ENCODE results near the gene TSHZ1.
"Not testable (repeated sequence)": the region's sequence is repeated elsewhere in the genome, so short reads cannot be mapped to it uniquely, and the experiment has no call there.

Gene TSHZ1

DNA sequence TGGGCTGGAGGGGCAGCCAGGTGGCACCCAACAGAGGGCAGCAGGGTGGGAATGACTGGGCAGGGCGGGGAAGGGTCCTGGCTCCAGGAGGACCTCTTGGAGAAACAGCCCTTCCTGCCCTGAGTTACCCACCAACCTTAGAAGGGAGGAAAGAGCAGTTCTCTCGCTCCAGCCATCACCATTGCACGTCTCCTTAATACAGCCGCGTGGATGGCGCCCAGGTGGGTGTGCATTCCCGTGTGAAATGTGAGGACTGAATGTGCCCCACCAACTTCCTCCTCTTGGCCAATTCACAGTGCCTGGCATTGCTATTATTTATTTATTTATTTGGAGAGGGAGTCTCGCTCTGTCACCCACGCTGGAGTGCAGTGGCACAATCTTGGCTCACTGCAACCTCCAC lies 109.9 kb downstream of the TSHZ1 start:
- DNase-seq = no peak

DNA sequence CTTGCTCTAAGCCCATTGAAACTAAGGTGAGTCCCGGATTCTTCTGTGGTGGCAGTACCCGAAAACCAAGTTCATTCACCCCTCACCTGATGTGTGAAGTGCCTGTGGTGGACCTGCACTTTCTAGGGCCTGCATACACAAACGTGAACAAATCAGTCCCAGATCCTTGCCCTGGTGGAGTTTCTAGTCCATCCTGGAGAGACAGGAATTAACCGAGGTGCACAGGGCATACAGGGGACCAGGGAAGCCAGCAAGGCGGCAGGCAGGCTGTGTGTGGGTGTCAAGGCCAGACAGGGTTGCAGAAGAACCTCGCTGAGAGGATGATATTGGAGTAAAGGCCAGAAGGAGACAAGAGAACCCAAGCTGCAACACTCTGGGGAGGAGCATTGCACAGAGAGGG lies 110.8 kb downstream of the TSHZ1 start:
- DNase-seq = no peak

DNA sequence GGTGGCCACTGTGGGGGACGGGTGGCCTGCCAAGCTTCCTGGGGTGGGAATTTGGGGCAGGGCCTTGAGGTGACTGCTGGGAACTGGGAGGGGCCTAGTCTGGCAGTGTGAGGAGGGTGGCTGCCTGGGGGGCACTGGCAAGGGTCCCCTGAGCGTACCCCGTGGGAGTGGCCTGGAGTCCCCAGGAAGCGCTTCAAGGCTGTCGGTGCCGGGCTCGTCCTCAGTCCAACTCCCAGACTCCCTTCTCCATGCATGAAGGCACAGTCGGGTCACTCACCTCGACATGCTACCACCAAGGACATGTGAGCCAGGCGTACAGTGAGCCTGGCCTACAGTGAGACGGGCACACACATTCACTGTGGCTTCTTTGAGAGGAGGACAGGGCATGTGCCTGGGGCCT lies 111.6 kb downstream of the TSHZ1 start:
- DNase-seq = no peak

DNA sequence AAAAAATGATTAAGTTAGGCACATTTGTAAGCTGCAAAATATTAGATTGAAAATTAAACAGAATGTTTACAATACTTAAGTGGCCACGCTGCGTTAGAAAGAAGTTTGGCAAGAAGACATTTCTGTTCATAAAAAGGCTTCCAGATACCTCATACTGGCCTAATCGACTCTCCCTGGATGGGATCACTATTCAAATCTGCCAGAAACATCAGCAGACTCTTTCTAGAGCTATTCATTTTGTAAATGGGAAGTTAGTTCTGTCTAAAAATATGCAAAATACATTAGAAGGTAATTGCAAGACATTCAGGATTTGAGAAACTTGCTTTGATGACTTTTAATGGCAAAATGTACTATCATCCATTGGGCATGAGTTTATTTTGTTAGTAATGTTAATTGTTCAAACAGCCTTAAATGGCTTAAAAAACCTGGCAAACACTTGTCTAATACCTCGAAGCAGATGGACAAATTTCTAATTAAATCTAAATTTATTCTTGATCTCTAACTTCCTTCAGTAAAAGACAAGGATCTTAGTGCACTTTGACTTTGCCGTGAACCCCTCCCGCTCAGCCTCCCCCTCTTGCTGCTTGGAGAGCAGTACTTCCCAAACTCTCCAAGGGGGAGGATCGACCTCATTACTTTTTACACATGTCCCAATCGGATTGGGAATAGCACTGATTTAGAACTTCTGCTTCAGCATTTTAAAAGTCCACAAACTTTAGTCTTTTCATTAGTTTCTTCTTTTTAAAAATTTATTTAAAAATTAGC lies 113.4 kb downstream of the TSHZ1 start:
- DNase-seq = no peak

DNA sequence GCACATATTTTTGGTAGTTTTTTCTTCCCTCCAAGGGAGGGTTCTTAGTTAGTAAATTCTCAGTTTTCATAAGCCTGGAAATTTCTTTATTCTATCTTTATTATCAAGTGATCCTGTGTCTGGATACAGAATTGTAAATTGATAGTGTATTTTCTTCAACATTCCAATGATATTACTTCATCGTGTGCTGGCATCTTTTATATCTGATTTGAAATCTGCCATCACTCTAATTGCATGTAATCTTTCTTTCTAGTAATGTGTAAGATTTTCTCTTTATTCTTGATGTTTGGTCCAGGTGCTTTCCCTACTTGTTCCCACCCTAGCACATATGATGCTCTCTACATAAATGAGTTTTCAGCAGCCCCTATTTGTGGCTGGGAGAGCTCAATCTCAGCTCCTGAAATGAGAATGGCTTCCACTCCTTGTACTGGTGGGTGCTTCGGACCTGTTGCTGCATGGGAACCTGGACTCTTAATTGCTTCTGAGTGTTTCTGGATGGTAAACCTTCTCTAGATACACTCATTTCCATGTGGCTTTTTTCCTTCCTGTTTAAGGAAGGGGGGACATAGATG lies 114.2 kb downstream of the TSHZ1 start:
- no peak for DNase-seq

DNA sequence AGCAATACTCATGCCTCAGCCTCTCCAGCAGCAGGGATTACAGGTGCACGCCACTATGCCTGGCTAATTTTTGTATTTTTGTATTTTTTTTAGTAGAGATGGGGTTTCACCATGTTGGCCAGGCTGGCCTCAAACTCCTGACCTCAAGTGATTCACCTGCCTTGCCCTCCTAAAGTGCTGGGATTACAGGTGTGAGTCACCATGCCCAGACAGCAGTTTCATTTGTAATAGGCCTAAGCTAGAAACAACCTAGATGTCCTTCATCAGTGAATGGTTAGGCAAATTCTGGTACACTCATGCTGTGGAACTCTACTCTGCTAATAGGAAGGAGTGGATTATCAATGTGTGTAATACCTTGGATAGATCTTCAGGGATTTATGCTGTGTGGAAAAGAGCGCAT lies 119.2 kb downstream of the TSHZ1 start:
- DNase-seq = not testable (repeated sequence)

DNA sequence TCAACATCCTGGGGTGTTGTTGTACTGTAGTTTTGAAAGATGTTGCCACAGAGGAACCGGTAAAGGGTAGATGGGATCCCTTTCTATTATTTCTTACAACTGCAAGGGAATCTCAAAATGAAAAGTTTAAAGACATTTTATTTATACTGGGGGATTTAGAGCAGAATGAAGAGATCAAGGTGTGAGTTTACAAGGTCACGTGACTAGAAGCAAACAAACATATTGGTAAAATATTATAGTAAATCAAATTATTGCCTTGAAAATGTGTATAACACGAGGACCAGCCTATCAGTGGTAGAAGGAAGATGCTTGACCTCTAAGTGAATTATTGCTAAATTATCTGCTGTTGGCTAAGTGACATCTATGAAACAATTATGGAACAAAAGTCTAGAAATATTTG lies 119.7 kb downstream of the TSHZ1 start:
- no peak for DNase-seq

DNA sequence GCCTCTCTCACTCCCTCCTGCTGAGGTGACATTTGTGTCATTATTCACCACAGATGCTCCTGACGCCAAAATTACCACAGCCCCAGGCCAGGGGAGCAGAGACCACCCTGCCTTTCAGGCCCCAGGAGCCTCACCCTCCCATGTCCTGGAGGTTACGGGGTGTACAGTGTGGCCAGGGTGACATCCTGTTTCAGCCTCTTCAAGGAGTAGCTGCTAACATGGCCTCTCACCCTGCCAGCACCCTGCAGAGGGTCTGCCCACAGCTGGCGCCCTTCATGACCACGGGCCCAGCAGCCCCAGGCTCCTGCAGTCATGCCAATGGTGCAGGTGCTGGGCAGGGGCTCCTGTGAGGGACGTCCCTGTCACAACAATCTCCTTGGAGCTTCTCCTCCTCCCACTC lies 124.3 kb downstream of the TSHZ1 start:
- DNase-seq = no peak

DNA sequence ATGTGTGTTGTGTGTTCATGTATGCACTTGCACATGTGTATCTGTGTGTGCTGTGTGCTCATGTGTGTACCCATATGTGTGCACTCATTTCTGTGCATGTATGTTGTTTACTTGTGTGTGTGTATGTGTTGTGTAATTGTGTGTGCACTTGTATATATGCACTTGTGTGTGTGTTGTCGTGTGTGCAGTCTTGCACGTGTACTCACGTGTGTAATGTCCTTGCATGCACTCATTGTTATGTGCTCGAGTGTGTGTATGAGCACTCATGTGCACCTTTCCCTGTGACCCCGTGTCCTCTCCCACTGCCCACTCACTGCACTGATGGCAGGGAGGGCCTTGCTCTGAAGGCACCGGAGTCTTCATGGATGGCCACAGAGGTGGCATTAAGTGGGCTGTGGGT lies 124.9 kb downstream of the TSHZ1 start:
- DNase-seq = no peak

DNA sequence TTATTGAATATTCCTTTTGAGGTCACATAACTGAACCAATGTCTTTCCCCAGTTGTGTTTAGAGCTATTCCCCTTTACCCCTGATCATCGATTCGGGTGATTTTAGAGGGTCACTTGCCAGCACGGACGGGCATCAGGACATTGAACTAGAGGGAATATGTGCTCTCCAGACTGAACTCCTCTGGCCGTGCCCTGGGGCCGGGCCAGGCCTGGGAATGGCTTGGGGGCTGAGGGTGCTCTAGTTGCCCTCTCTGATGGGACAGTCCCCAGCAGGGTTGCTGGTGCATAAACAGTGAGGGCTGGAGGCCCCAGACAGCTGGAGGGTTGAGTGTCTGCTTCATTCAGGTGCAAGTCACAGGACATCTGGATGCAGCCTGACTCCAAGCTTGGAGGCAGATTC lies 126.2 kb downstream of the TSHZ1 start:
- no peak for DNase-seq

DNA sequence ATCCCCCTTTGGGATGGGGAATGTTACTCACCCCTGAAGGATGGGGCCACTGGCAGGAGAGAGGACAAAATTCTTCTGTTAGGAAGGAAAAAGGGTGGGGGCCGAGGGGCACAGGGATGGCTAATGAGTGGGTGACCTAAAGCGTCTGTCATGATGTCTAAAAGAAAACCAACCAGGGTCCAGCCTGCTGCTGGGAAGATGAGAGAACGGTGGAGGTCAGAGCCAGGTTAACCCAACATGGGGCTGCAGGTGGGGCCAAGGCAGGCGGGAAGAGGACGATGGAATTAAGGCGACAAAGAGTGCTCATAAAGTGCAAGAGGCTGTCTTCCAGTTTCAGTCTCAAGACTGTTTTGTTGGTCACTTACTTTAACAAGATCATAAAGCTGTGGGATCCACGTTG lies 126.8 kb downstream of the TSHZ1 start:
- no peak for DNase-seq

DNA sequence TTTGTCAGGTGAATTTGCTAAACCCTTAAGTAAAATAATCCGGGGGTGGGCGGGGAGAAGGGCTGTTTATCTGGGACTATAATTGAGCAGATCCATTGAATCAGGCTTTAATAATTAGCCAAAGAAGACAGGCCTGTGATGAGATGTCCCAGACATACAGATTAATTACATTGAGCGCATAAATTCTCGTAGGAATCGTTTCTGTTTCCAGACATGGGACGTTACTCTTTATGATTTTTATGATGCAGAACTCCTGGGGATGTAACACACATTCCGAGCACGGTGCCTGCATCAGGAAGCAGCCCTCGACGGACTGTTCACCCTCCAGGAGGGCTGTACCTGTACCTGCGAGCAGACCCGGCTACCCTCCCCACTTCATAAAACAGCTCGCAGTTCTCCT lies 128.0 kb downstream of the TSHZ1 start:
- no peak for DNase-seq

All from CD4-positive, alpha-beta T cell treated with Interleukin-15 for 1 hour (primary cell).